NCI-H748 treated with DMSO at 0.1 percent for 48 hours (cell line): ENCODE results near the gene MANSC1.
"Not testable (repeated sequence)": the region's sequence is repeated elsewhere in the genome, so short reads cannot be mapped to it uniquely, and the experiment has no call there.

Experiments
- DNase-seq: peaks from one replicate; lab custom pipeline; 2025; lab: John Stamatoyannopoulos, UW

The MANSC1 gene

GRCh38 chr12:12323591-12323990, 26.5 kb downstream of the MANSC1 start:
- no peak for DNase-seq

- DNase-seq, result no peak
These were observed 26.9 kb downstream of the MANSC1 start for GRCh38 chr12:12323118-12323517.

GRCh38 chr12:12319451-12320183, 30.4 kb downstream of the MANSC1 start:
- DNase-seq, result no peak

- DNase-seq, result no peak
These were observed 34.2 kb downstream of the MANSC1 start for GRCh38 chr12:12315838-12316237.

GRCh38 chr12:12310695-12311094, 39.3 kb downstream of the MANSC1 start:
- not testable (repeated sequence) for DNase-seq

- DNase-seq, result no peak
These were observed 44.3 kb downstream of the MANSC1 start for GRCh38 chr12:12305568-12306300.

- no peak for DNase-seq
These were observed 47.1 kb downstream of the MANSC1 start for GRCh38 chr12:12302976-12303375.

GRCh38 chr12:12301122-12301521, 48.9 kb downstream of the MANSC1 start:
- DNase-seq, result no peak

- no peak for DNase-seq
These were observed 52.7 kb downstream of the MANSC1 start for GRCh38 chr12:12297201-12297830.

GRCh38 chr12:12294215-12295005, 55.6 kb downstream of the MANSC1 start:
- no peak for DNase-seq

GRCh38 chr12:12290206-12290605, 59.8 kb downstream of the MANSC1 start:
- no peak for DNase-seq

GRCh38 chr12:12286441-12286840, 63.6 kb downstream of the MANSC1 start:
- no peak for DNase-seq

- no peak for DNase-seq
These were observed 67.1 kb downstream of the MANSC1 start for GRCh38 chr12:12282761-12283425.

- no peak for DNase-seq
These were observed 67.8 kb downstream of the MANSC1 start for GRCh38 chr12:12282202-12282601.

- DNase-seq, result no peak
These were observed 68.9 kb downstream of the MANSC1 start for GRCh38 chr12:12281134-12281533.

- DNase-seq, result no peak
These were observed 71.1 kb downstream of the MANSC1 start for GRCh38 chr12:12278899-12279298.
